Tibial nerve (tissue), 4 donors: ENCODE data around the gene PARD3B.

ENCODE experiments used
- CTCF ChIP-seq, 5 experiments: fragments of 200-600 bp in 3 of 5; fragments of 450-650 bp in 2 of 5; sonication (generic) in 3 of 5; IDR thresholded peaks; one replicate each; pipeline ENCODE4 v1.5.1; 2016 to 2019; ENCODE audit warnings: antibody characterized with exemption in 5 of 5, mild to moderate bottlenecking in 3 of 5, moderate library complexity in 2 of 5
- EP300 ChIP-seq, 2 donors: sonication (generic); formaldehyde crosslinking; IDR thresholded peaks; one replicate each; pipeline ENCODE4 v1.6.1; 2017; ENCODE audit warnings: antibody characterized with exemption in 2 of 2, mild to moderate bottlenecking in 1 of 2
- POLR2A ChIP-seq, 2 donors: fragments of 450-650 bp; IDR thresholded peaks; one replicate each; pipeline ENCODE4 v1.6.1; 2017; ENCODE audit warnings: antibody characterized with exemption in 2 of 2, mild to moderate bottlenecking in 2 of 2, moderate library complexity in 2 of 2

- TF ChIP-seq CTCF (IDR thresholded peaks at IDR 0.05): no peak
- no peak for TF ChIP-seq POLR2A (IDR thresholded peaks at IDR 0.05)
- no peak for TF ChIP-seq EP300 (IDR thresholded peaks at IDR 0.05)
Measured at GRCh38 chr2:204794624-204795023, 249.3 kb downstream of the PARD3B start.
